HCT116 (cell line): Measurements from ENCODE around the gene IL22RA1. TPM values are rescaled to one million over a fixed set of nuclear protein-coding genes. Genes with fewer than 3 reads are reported as not detected.

Source experiments
- ATAC-seq: fragments of 200-7000 bp; cut with Tn5 transposase; 2 replicates; pipeline ENCODE4 v1.9.1; 2020; ENCODE audit warnings: mild to moderate bottlenecking, moderate library complexity
- BruUV-seq: library from RNA; stranded (reverse); fragments of 400-500 nt; replicated peaks from 2 replicates; lab custom pipeline; 2021; lab: Mats Ljungman, UMichigan
- CTCF ChIA-PET: fragments of 300-600 bp; sonication (Branson Sonifier 250); formaldehyde crosslinking; loops from one replicate; lab custom pipeline; 2021; ENCODE audit warnings: antibody characterized with exemption; lab: Charles Lee
- POLR2A ChIA-PET: fragments of 300-600, 350-600 bp; sonication (Branson Sonifier 250); formaldehyde crosslinking; loops from one replicate; lab custom pipeline; 2021; ENCODE audit warnings: antibody characterized with exemption; lab: Charles Lee
- RAD21 ChIA-PET, 2 experiments: fragments of 300-600 bp; sonication (Branson Sonifier 250); formaldehyde crosslinking; loops; one replicate each; lab custom pipeline; 2023; ENCODE audit warnings: low total read pairs in 2 of 2; ENCODE audit not compliant: uncharacterized antibody in 2 of 2, unreplicated experiment in 2 of 2, low non-redundant PET in 1 of 2; lab: Charles Lee
- DNase-seq: peaks from one replicate; pipeline ENCODE4 v3.0.0-alpha.2; 2010; ENCODE audit warnings: low read depth, low spot score
- H2AFZ ChIP-seq: fragments of 200-600 bp; shearing (Covaris generic), sonication (generic); 2 replicates; pipeline ENCODE4 v1.6.1; 2017; ENCODE audit warnings: low read depth, mixed run types, mixed read lengths, antibody characterized with exemption, low read length; ENCODE audit not compliant: poor library complexity, severe bottlenecking
- H3K27ac ChIP-seq: 2 replicates; pipeline ENCODE4 v1.5.1; 2012; ENCODE audit warnings: low read depth, low read length
- H3K27me3 ChIP-seq: fragments of 200-600 bp; sonication (generic); 2 replicates; pipeline ENCODE4 v1.6.1; 2016; ENCODE audit warnings: mixed run types, low read length, mixed read lengths; ENCODE audit not compliant: insufficient read depth
- H3K36me3 ChIP-seq, 2 experiments: fragments of 200-500 bp in 1 of 2; fragments of 200-600 bp in 1 of 2; sonication (Bioruptor generic) in 1 of 2; sonication (generic) in 1 of 2; 2 replicates each; pipeline versions ENCODE4 v1.5.1 to v1.6.1; 2014 to 2016; ENCODE audit warnings: low read length in 2 of 2, inconsistent platforms in 1 of 2, mixed read lengths in 1 of 2, mixed run types in 1 of 2; ENCODE audit not compliant: insufficient read depth in 2 of 2, control insufficient read depth in 1 of 2
- H3K4me1 ChIP-seq, 2 experiments: fragments of 200-600 bp in 1 of 2; sonication (generic) in 1 of 2; 2 replicates each; pipeline versions ENCODE4 v1.5.1 to v1.6.1; 2012 to 2017; ENCODE audit warnings: low read length in 2 of 2, inconsistent platforms in 1 of 2, mild to moderate bottlenecking in 1 of 2, mixed read lengths in 1 of 2, mixed run types in 1 of 2, moderate library complexity in 1 of 2; ENCODE audit not compliant: insufficient read depth in 2 of 2, control insufficient read depth in 1 of 2
- H3K4me2 ChIP-seq: fragments of 200-600 bp; sonication (generic); 2 replicates; pipeline ENCODE4 v1.6.1; 2017; ENCODE audit warnings: mixed run types, low read length, mixed read lengths
- H3K4me3 ChIP-seq, 2 experiments: fragments of 200-600 bp in 1 of 2; sonication (generic) in 1 of 2; replicated peaks in 1 of 2; 2 replicates each; pipeline ENCODE4 v1.5.1; 2011 to 2016; ENCODE audit warnings: low read length in 2 of 2, control low read depth in 1 of 2, low read depth in 1 of 2, mild to moderate bottlenecking in 1 of 2, mixed read lengths in 1 of 2, mixed run types in 1 of 2
- H3K79me2 ChIP-seq: fragments of 200-600 bp; sonication (generic); 2 replicates; pipeline ENCODE4 v1.6.1; 2017; ENCODE audit warnings: mild to moderate bottlenecking, mixed run types, low read length, moderate library complexity, mixed read lengths; ENCODE audit not compliant: insufficient read depth
- H3K9ac ChIP-seq: fragments of 200-600 bp; sonication (generic); 2 replicates; pipeline ENCODE4 v1.6.1; 2016; ENCODE audit warnings: low read length, mixed read lengths
- H3K9me2 ChIP-seq: fragments of 200-600 bp; sonication (generic), shearing (Covaris generic); 2 replicates; pipeline ENCODE4 v1.6.1; 2017; ENCODE audit warnings: mixed run types, mild to moderate bottlenecking, moderate library complexity; ENCODE audit not compliant: insufficient read depth
- H3K9me3 ChIP-seq, 2 experiments: fragments of 200-500 bp in 1 of 2; fragments of 200-600 bp in 1 of 2; sonication (Bioruptor generic) in 1 of 2; sonication (generic) in 1 of 2; 2 replicates each; pipeline ENCODE4 v1.6.1; 2014 to 2017; ENCODE audit warnings: low read length in 2 of 2, mixed read lengths in 2 of 2, inconsistent platforms in 1 of 2, low read depth in 1 of 2, mild to moderate bottlenecking in 1 of 2, mixed run types in 1 of 2, moderate library complexity in 1 of 2; ENCODE audit not compliant: control insufficient read depth in 1 of 2, insufficient read depth in 1 of 2
- H4K20me1 ChIP-seq: fragments of 200-600 bp; sonication (generic), shearing (Covaris generic); 2 replicates; pipeline ENCODE4 v1.6.1; 2017; ENCODE audit warnings: mixed run types, mild to moderate bottlenecking, moderate library complexity; ENCODE audit not compliant: insufficient read depth
- CBX3 ChIP-seq: IDR thresholded peaks from 2 replicates; pipeline ENCODE4 v1.6.1; 2012; ENCODE audit warnings: low read depth
- EGR1 ChIP-seq: IDR thresholded peaks from 2 replicates; pipeline ENCODE4 v1.6.1; 2012; ENCODE audit warnings: low read depth
- ELF1 ChIP-seq: IDR thresholded peaks from 2 replicates; pipeline ENCODE4 v1.6.1; 2012; ENCODE audit warnings: low read depth, borderline replicate concordance
- EZH2phosphoT487 ChIP-seq: fragments of 200-600 bp; IDR thresholded peaks from 2 replicates; pipeline ENCODE4 v1.6.1; 2018; ENCODE audit warnings: antibody characterized with exemption, borderline replicate concordance
- FOSL1 ChIP-seq: IDR thresholded peaks from 2 replicates; pipeline ENCODE4 v1.6.1; 2012; ENCODE audit warnings: low read depth
- SRF ChIP-seq: IDR thresholded peaks from 2 replicates; pipeline ENCODE4 v1.6.1; 2012; ENCODE audit warnings: low read depth
- TCF7L2 ChIP-seq: IDR thresholded peaks from 2 replicates; pipeline ENCODE4 v1.7.0; 2011; ENCODE audit warnings: borderline replicate concordance, inconsistent platforms; ENCODE audit not compliant: insufficient read depth, insufficient read length; ENCODE audit errors: extremely low read depth
- ZFX ChIP-seq: fragments of 450-650 bp; IDR thresholded peaks from 2 replicates; pipeline ENCODE4 v1.6.1; 2017
- ZNF274 ChIP-seq: fragments of 200-500 bp; sonication (Bioruptor generic); IDR thresholded peaks from 2 replicates; pipeline ENCODE4 v1.6.1; 2014; ENCODE audit warnings: mild to moderate bottlenecking, low read depth, low read length, inconsistent platforms
- intact Hi-C: fragments of 100-400 bp; cut with micrococcal nuclease; formaldehyde crosslinking; loops from 2 replicates; pipeline ENCODE4 v1.10.0; 2022
- total RNA-seq: library from RNA; stranded (reverse); gene quantifications from one replicate; pipeline ENCODE4 v1.2.1, GENCODE V29; 2021; ENCODE audit not compliant: unreplicated experiment
- TF ChIP-seq, protein P1 (sequence below): IDR thresholded peaks from 2 replicates; pipeline ENCODE4 v1.6.1; 2012
- TF ChIP-seq, protein P2 (sequence below): IDR thresholded peaks from 2 replicates; pipeline ENCODE4 v1.6.1; 2012
- TF ChIP-seq, protein P3 (sequence below): IDR thresholded peaks from 2 replicates; pipeline ENCODE4 v1.6.1; 2011; ENCODE audit warnings: mild to moderate bottlenecking, low read length, moderate library complexity; ENCODE audit not compliant: insufficient replicate concordance; ENCODE audit errors: extremely low read depth
- TF ChIP-seq, protein P4 (sequence below), 3 experiments: fragments of 200-600 bp in 1 of 3; sonication (generic) in 1 of 3; IDR thresholded peaks in 2 of 3; conservative IDR thresholded peaks in 1 of 3; 2 replicates each; pipeline ENCODE4 v1.5.1; 2012 to 2017; ENCODE audit warnings: low read depth in 2 of 3, low read length in 2 of 3, antibody characterized with exemption in 1 of 3, borderline replicate concordance in 1 of 3, control low read depth in 1 of 3, mild to moderate bottlenecking in 1 of 3, mixed read lengths in 1 of 3, mixed run types in 1 of 3, moderate library complexity in 1 of 3; ENCODE audit not compliant: insufficient read depth in 1 of 3

The IL22RA1 gene
- total RNA-seq, 1 experiment from 2014 or later = 2.1 TPM

DNA sequence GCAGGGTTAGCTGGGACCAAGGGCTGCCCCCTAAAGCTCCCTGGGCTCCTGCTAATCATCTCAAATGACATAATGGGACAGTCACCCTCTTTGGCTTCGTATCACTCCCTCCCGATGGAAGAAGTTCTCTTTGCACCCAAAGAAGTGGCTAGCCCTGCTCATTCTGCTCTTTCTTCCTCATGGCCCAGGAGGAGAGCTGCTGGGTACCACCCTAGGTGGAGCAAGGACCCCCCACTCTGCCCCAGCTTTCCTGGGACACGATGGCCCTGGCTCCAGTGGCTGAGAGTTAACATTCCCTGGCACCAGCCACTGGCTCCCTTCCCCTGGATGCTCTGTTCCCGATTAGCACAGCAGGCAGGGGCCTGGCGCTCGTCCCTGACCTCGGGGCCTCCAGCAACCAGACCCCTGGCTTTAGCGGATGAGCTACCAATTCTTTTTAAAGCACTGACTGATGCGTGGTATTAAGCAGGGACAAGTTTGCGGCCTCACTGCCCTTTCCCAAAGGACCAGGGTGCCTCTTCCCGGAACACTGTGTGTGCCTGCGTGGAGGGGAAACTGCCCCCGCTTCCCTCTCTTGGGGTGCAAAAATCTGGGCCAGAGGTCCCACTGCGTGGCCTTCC lies 32.2 kb downstream of the IL22RA1 start:
- ChIA-PET RAD21 (no interaction called here), CTCF (no interaction called here), POLR2A (no interaction called here)
- H3K4me3 ChIP-seq = no peak overlapping the region
- H3K4me2 ChIP-seq = no peak overlapping the region
- TF ChIP-seq, protein P1, sequence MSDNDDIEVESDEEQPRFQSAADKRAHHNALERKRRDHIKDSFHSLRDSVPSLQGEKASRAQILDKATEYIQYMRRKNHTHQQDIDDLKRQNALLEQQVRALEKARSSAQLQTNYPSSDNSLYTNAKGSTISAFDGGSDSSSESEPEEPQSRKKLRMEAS = no peak
- TF ChIP-seq ZFX (no peak), ELF1 (no peak), CBX3 (no peak), TCF7L2 (no peak), SRF (no peak), FOSL1 (no peak), ZNF274 (no peak)
- H3K4me1 ChIP-seq = peaks cover 9 to 41% of the 10 kb centered on the region in 2 experiments
- no peaks in the 10 kb centered on the region for H3K9me2 ChIP-seq
- H2AFZ ChIP-seq = no peak overlapping the region
- no peak overlapping the region for H3K9ac ChIP-seq
- intact Hi-C loops = no loop called here
- DNase-seq = no peak
- H3K27ac ChIP-seq = no peak overlapping the region
- H3K9me3 ChIP-seq = no peaks in the 10 kb centered on the region
- no TSS peak for BruUV-seq
- no peaks in the 10 kb centered on the region for H4K20me1 ChIP-seq
- no peak for ATAC-seq
- H3K27me3 ChIP-seq = no peaks in the 10 kb centered on the region
- no peaks in the 10 kb centered on the region; the same call in 1 of the 2 replicates for H3K79me2 ChIP-seq
- H3K36me3 ChIP-seq = no peaks in the 10 kb centered on the region

DNA sequence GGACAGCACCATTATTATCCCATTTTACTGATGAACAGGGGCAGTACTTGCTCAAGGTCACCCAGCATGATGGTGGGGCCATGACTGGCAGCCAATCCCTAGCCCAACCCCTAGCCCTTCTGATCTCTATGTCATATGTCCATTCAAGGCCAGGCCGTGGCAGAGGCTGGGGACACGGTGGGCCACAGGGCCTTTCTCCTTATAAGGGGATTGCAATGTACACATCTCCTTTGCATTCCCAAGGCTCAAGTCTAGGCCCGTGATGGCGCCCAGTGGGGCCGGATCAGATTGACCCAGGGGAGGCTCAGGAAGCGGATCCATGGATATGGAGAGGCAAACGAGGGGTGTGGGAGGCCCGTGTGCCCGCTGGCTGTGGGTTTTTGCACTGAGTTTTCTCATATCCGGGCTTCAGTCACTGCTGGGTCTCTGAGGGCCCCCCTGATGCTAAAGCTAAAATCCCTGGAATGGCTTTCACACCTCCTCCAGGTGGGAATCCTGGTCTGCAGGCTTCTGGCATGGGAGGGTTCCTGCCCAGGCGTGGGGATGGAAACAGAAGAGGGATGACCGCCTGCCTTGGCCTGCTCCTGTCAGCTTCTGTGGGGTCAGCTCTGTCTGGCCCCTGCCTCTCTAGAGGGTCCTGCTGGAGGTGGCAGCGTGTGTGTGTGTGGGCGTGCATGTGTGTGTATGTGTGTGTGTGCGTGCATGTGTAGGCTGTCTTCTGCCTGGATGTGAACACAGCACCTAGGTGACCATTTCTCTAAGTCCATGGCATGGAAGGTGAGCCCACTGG lies 33.1 kb downstream of the IL22RA1 start:
- H2AFZ ChIP-seq = no peak overlapping the region
- H3K4me1 ChIP-seq = peaks cover 9 to 48% of the 10 kb centered on the region in 2 experiments
- H3K27ac ChIP-seq = no peak overlapping the region
- BruUV-seq = no TSS peak
- no peaks in the 10 kb centered on the region; the same call in 1 of the 2 replicates for H3K79me2 ChIP-seq
- no peaks in the 10 kb centered on the region for H4K20me1 ChIP-seq
- peak overlapping the region; percentile 95 for H3K4me2 ChIP-seq
- ChIA-PET RAD21 (no interaction called here), POLR2A (no interaction called here), CTCF (no interaction called here)
- ATAC-seq (no peak), DNase-seq (no peak)
- no peaks in the 10 kb centered on the region for H3K9me2 ChIP-seq
- H3K27me3 ChIP-seq = no peaks in the 10 kb centered on the region
- H3K4me3 ChIP-seq = peak overlapping the region; percentile 71 to 78
- H3K36me3 ChIP-seq = no peaks in the 10 kb centered on the region
- intact Hi-C loops = no loop called here
- H3K9ac ChIP-seq = peak overlapping the region; percentile 83; the same call in 1 of the 2 replicates
- no peaks in the 10 kb centered on the region for H3K9me3 ChIP-seq
- TF ChIP-seq TCF7L2 (no peak), EZH2phosphoT487 (no peak), ZNF274 (no peak), SRF (no peak), CBX3 (no peak), ZFX (no peak), EGR1 (no peak)
- TF ChIP-seq, protein P2, sequence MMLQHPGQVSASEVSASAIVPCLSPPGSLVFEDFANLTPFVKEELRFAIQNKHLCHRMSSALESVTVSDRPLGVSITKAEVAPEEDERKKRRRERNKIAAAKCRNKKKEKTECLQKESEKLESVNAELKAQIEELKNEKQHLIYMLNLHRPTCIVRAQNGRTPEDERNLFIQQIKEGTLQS = no peak
- TF ChIP-seq, protein P3, sequence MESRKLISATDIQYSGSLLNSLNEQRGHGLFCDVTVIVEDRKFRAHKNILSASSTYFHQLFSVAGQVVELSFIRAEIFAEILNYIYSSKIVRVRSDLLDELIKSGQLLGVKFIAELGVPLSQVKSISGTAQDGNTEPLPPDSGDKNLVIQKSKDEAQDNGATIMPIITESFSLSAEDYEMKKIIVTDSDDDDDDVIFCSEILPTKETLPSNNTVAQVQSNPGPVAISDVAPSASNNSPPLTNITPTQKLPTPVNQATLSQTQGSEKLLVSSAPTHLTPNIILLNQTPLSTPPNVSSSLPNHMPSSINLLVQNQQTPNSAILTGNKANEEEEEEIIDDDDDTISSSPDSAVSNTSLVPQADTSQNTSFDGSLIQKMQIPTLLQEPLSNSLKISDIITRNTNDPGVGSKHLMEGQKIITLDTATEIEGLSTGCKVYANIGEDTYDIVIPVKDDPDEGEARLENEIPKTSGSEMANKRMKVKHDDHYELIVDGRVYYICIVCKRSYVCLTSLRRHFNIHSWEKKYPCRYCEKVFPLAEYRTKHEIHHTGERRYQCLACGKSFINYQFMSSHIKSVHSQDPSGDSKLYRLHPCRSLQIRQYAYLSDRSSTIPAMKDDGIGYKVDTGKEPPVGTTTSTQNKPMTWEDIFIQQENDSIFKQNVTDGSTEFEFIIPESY = no peak
- TF ChIP-seq, protein P4, sequence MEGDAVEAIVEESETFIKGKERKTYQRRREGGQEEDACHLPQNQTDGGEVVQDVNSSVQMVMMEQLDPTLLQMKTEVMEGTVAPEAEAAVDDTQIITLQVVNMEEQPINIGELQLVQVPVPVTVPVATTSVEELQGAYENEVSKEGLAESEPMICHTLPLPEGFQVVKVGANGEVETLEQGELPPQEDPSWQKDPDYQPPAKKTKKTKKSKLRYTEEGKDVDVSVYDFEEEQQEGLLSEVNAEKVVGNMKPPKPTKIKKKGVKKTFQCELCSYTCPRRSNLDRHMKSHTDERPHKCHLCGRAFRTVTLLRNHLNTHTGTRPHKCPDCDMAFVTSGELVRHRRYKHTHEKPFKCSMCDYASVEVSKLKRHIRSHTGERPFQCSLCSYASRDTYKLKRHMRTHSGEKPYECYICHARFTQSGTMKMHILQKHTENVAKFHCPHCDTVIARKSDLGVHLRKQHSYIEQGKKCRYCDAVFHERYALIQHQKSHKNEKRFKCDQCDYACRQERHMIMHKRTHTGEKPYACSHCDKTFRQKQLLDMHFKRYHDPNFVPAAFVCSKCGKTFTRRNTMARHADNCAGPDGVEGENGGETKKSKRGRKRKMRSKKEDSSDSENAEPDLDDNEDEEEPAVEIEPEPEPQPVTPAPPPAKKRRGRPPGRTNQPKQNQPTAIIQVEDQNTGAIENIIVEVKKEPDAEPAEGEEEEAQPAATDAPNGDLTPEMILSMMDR (IDR thresholded peaks at IDR 0.05 in 2 of 3, conservative IDR thresholded peaks at IDR 0.05 in 1 of 3; ENCODE audit: borderline replicate concordance in 1 of 3, insufficient read depth in 1 of 3, low read depth in 2 of 3, low read length in 2 of 3) = no peak
